Eye (tissue), 1 donor: Measurements from ENCODE around the gene JAML.

Experiments used
- DNase-seq: peaks from one replicate; pipeline ENCODE4 v3.0.0-alpha.2; 2015

Gene JAML

DNA sequence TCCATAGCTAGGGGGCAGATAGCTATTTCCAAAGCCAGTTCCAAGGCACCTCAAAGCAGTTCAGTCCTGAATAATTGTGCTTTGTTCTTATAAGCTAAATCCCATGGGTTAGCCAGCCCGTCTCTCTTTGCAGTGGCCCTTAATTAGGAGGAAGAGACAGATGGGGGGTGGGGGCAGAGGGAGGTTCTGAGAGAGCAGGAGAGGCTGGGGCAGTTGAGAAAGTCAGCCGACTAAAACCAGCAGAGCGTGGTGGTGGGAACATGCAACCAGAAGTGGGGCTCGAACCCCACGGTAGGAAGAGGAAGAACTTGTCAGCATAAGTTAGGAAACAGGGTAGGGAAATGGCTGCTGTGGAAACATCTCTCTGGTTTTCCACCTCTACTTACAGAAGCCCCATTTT, 61.3 kb downstream of the JAML start:
- no peak for DNase-seq

GRCh38 chr11:118162846-118163245, 62.0 kb downstream of the JAML start:
- DNase-seq, result no peak

- DNase-seq, result no peak
Observed at GRCh38 chr11:118161786-118162185, 63.0 kb downstream of the JAML start.

- DNase-seq, result no peak
Observed at GRCh38 chr11:118157186-118157895, 67.5 kb downstream of the JAML start.

DNA sequence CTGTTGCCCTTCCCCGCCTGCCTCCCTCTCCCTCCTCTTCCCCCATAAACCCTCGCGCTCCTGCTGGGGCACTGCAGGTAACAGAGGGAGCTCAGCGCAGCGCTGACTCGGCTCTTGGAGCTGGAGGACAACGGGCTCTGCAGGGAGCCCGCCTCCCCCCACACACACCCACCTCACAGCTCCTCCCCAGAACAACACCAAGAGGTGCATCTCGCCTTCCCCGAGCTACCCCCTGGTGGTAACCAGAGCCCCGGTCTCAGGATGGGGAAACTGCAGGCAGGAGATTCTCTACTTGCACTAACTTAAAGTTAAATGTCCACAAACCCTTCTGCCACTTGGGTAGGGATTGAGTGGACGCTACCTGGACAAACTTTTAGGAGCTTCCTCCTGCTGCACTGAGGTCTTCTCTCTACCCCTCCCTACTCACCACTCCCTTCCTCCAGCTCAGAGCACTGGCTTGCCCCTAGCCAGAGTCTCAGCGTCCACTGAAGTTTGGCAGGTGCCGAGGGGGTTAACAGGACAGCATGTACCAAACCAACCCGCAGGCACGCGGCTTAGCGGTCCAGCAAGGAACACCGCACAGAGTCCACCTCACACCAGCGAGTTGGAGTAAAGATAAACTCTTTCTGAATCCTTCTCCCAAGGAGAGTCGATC, 68.2 kb downstream of the JAML start:
- peak; percentile 37 for DNase-seq

GRCh38 chr11:118155776-118156530, 68.9 kb downstream of the JAML start:
- no peak for DNase-seq

GRCh38 chr11:118154641-118155040, 70.2 kb downstream of the JAML start:
- no peak for DNase-seq

- no peak for DNase-seq
Observed at GRCh38 chr11:118153976-118154375, 70.8 kb downstream of the JAML start.

DNA sequence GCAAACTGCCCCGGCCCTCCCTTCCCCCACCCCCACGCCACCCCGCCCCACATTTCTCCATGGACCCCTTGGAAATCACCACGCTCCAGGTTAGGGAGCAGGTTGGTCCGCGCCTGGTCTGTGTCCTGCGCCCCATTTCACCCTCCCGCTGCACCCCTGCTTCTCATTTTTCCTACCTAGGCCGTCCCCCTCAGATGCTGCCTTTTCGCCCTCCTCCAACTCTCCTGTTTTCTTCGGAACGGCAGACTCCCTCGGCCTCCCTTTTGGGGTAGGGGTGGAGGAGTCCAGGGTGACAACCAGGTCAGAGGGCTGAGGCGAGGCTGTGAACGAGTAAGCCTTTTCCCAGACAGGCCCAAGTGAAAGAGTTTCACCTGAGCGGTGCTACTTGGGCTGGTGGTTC, 71.3 kb downstream of the JAML start:
- peak; percentile 14 for DNase-seq

GRCh38 chr11:118152552-118153471, 72.0 kb downstream of the JAML start, which contains the start of gene SCN4B:
Gene SCN4B, minus strand, starts transcription at chr11:118152823. Its CDS starts 150 bp downstream, at chr11:118152673.
- peak; percentile 91 for DNase-seq

DNA sequence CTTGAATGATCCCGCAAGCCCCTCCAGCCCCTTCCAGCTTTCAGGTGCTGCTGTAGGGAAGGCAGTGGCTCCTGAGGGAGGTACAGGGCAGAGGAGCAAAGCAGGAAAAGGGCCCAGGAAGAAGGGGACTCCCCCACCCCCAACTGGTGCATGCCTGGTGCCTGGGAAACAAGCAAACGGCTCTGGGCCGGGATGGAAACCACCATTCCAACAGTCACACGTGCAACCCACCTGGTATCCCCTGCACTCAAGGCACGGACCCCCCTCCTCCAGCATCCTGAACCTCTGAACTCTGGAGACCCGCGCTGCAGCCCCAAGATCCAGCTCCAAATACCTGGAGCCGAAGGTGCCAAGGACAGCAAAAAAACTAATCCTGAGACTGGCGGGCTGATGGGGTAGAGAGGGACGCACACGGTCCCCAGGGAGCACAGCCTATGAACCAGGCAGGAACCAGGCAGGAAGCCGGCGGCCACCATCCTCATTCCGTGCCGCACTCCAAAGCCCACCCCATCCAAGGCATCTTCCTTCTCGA, 72.7 kb downstream of the JAML start:
- no peak for DNase-seq

DNA sequence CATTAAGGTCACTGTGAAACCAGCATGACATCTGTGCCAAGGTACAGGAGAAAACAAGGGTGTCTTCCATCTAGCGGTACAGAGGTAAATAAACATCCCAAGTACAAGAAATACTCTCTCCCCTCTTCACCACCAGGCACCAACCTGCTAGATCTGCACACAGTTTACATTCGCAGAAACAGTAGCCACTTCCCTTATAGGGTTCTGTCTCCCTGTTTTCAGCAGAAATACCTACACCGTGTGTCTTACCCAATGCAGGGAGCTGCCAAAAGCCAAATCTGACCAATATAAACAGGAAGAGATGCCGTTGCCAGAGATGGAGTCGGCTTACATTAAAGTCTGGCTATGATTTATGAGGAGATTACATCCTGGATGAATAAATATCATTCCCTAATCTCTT, 73.4 kb downstream of the JAML start:
- no peak for DNase-seq

DNA sequence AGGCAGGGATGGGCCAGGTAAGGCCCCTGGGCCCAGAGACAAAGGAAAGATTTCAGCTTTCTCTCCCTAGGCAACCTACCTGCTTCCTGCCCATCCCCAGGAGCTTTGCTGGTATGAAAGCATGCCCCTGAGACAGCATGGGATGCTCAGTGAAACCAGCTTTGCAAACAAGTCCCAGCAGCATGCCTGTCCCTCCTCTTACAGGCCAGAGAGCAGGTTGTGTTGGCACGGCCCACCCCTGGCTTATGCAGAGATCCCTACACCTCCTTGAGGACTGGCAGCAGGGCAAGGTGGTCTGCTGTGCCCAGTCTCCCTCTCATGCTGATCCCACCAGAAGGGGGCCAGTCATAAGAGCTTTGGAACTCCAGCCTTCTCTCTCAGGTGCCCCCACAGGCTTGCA, 75.3 kb downstream of the JAML start:
- no peak for DNase-seq

- no peak for DNase-seq
Observed at GRCh38 chr11:118148856-118149255, 76.0 kb downstream of the JAML start.

- no peak for DNase-seq
Observed at GRCh38 chr11:118148240-118148639, 76.6 kb downstream of the JAML start.

DNA sequence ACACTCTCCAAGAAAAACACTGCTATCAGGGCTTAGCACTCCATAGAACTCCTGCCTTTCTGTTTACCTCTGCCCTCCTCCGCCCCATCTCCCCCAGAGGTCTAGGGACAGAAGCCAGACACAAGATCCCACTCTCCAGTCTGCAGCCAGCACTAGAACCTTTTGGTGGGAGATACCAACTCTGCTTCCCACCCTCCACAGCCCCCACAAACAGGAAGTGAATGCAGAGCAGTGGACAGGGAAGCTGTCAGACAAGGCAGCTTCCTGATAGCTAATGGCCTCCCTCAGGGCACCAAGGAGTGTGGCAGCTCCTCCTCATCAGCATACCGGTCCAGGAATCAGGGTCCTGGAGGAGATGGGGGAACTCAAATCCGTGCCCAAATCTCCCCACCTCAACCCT, 77.3 kb downstream of the JAML start:
- DNase-seq, result no peak

DNA sequence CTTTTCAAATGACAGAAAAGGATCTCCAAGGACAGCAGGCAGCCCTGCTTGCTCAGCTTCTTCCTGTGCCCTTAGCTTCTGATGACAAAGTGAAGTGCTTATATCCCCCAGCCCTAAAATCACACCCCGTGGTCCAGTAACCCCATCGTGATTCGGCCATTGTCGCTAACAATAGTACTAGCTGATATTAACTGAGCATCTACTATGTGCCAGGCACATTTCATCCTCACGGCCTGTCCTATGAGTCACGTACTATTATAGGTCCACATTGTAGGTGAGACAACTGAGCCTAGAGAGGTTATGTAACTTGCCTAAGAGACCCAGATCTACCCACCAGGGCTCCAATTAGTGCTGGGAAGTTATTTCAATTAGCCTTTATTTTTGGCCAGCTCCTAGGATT, 78.3 kb downstream of the JAML start:
- no peak for DNase-seq

GRCh38 chr11:118145285-118146227, 79.3 kb downstream of the JAML start:
- DNase-seq, result peak; percentile 94

DNA sequence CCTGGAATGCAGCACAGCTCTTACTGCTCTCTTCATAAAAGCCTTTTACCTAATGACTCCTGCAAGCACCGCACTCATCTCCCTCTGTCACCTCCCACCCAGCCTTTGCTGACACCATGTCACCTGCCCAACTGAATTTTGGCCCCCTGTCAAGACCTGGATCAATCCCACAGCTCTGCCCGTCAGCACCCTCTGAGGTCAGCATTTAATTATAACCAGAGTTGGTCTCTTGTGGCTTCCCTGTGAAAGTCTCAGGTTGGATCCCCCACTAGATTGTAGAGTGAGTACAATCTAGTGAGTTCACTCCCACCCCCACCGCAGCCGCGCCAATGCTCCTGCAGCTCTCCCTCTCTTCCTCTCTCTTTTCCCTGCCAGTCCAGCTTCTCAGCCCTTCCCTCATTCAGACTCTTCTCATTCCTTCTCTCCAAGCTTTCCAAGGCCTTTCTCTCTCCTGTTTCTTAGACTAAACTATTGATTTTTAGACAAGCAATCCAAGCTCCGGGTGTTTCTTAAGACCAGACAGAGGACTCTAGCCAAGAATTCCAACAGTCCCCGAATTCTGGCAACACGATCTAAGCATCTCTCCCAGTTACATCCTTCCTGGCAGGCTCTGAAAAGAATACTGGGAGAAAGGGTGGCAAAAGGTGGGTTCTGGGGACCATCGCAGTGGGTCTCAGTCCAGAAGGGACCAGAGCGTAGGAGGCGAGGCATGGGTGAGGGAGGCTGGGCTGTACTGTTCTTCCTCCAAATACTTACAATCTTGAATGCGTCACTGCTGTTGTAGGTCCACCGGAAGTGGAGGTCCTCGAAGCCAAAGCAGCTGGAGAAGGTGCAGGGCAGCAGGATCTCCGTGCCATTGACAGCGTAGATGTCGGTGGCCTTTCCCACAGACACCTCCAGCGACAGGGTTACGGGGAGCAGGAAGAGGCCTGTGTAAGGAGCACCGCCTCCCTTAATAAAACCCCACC, 80.2 kb downstream of the JAML start:
- DNase-seq, result no peak
